H1 (cell line): Measurements from ENCODE around the gene MTCH2. TPM values are rescaled to one million over a fixed set of nuclear protein-coding genes. Genes with fewer than 3 reads are reported as not detected.
A peak's percentile ranks its signal among the peaks of the same experiment; 100 is the strongest.

Experiments
- BRCA1 ChIP-seq: IDR thresholded peaks from 2 replicates; pipeline ENCODE4 v1.6.1; 2012; ENCODE audit warnings: low read depth, low read length, improper control_type of control experiment
- CEBPB ChIP-seq: IDR thresholded peaks from 2 replicates; pipeline ENCODE4 v1.6.1; 2012; ENCODE audit warnings: low read depth, low read length
- CREB1 ChIP-seq: IDR thresholded peaks from 2 replicates; pipeline ENCODE4 v1.6.1; 2012; ENCODE audit warnings: inconsistent platforms
- EGR1 ChIP-seq: IDR thresholded peaks from 2 replicates; pipeline ENCODE4 v1.6.1; 2011; ENCODE audit warnings: low read depth, low read length, borderline replicate concordance
- JUND ChIP-seq: IDR thresholded peaks from 2 replicates; pipeline ENCODE4 v1.6.1; 2011; ENCODE audit warnings: mild to moderate bottlenecking, improper control_type of control experiment, low read length
- KDM4A ChIP-seq: IDR thresholded peaks from one replicate; pipeline ENCODE4 v1.7.1; 2012; ENCODE audit warnings: low read depth, mild to moderate bottlenecking, moderate library complexity, low read length, inconsistent platforms; ENCODE audit not compliant: severe bottlenecking
- RFX5 ChIP-seq: IDR thresholded peaks from 2 replicates; pipeline ENCODE4 v1.6.1; 2011; ENCODE audit warnings: low read depth, low read length, improper control_type of control experiment, borderline replicate concordance
- SP2 ChIP-seq: IDR thresholded peaks from 2 replicates; pipeline ENCODE4 v1.6.1; 2012; ENCODE audit warnings: mild to moderate bottlenecking, low read length, inconsistent platforms
- SP4 ChIP-seq: IDR thresholded peaks from 2 replicates; pipeline ENCODE4 v1.6.1; 2012; ENCODE audit warnings: low read length, inconsistent platforms
- SUZ12 ChIP-seq: fragments of 200-600 bp; sonication (generic); IDR thresholded peaks from 2 replicates; pipeline ENCODE4 v1.6.1; 2012; ENCODE audit warnings: mild to moderate bottlenecking, inconsistent platforms, low read length, moderate library complexity, mixed read lengths
- TBP ChIP-seq: IDR thresholded peaks from 2 replicates; pipeline ENCODE4 v1.6.1; 2011; ENCODE audit warnings: low read depth, low read length, improper control_type of control experiment
- polyA plus RNA-seq, 7 experiments: library from polyadenylated mRNA; depleted of rRNA in 3 of 7; stranded (reverse) in 5 of 7; unstranded in 2 of 7; fragments of >200 nt in 5 of 7; fragments of 200-250 nt in 2 of 7; gene quantifications; 1 replicate in 5 of 7; 2 replicates in 1 of 7; 4 replicates in 1 of 7; pipeline versions ENCODE4 v1.2.1 to v1.2.3, GENCODE V29; 2011 to 2013; ENCODE audit warnings: missing spikeins in 2 of 7, mixed read lengths in 2 of 7
- total RNA-seq: library from RNA; stranded (reverse); fragmentation: NEBNext Ultra II Directional; extraction: Animal tissue kit (Norgen Biotek cat#: 25700); gene quantifications from 2 replicates; pipeline ENCODE4 v1.2.1, GENCODE V29; 2021
- TF ChIP-seq, protein P1 (sequence below): fragments of 300-600 bp; sonication (generic); IDR thresholded peaks from 2 replicates; pipeline ENCODE4 v1.7.1; 2012; ENCODE audit warnings: low read length, moderate library complexity, mild to moderate bottlenecking, inconsistent platforms; ENCODE audit not compliant: insufficient replicate concordance

The MTCH2 gene
- total and polyA plus RNA-seq, 2 of the 8 experiments (the other 6 are each of a cell fraction or from before 2014, with no cell fraction given), result 157 to 171 TPM

DNA sequence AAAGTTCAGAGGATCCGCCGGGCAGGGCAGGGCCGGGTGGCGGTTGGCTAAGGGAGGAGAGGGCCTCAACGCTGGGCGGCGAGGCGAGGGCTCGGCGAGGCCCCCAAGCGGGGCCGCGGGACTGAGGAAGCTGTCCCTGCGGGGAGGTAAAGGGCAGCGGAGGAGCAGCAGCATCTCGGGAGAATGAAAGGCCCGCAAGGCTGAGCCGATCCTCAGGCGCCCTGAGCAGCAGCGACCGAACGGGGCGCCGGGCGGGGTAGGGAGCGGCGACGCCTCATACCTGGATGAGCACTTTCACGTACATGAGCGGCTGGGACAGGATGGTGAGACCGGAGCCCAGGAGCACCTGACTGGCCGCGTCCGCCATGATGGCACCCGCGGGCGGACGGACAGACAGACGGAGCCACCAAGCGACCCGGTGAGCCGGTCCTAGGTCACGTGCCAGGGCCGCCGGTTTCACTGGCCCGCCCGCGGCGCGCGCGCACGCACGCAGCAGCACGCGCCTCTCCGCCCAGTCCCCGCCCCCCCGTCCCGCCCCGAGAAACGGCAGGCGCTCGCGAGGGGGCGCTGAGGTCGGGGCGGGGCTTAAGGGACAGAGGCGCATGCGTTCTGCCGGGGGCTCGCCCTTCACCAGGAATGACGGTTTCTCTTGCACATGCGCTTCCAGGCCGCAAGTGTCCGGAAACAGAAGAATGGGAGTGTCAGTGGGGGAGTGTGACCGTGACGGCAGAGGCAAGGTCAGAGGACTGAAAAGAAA lies at the start of gene MTCH2 (continued):
- TF ChIP-seq SUZ12 (no peak), CREB1 (peak; percentile 68; the same call in 1 of the 2 replicates), CEBPB (no peak), SP2 (no peak), EGR1 (no peak), TBP (peak; percentile 86), BRCA1 (peak; percentile 2; the same call in 1 of the 2 replicates), SP4 (no peak; the same call in 1 of the 2 replicates), JUND (no peak), RFX5 (no peak), KDM4A (peak; percentile 90)
- TF ChIP-seq, protein P1, sequence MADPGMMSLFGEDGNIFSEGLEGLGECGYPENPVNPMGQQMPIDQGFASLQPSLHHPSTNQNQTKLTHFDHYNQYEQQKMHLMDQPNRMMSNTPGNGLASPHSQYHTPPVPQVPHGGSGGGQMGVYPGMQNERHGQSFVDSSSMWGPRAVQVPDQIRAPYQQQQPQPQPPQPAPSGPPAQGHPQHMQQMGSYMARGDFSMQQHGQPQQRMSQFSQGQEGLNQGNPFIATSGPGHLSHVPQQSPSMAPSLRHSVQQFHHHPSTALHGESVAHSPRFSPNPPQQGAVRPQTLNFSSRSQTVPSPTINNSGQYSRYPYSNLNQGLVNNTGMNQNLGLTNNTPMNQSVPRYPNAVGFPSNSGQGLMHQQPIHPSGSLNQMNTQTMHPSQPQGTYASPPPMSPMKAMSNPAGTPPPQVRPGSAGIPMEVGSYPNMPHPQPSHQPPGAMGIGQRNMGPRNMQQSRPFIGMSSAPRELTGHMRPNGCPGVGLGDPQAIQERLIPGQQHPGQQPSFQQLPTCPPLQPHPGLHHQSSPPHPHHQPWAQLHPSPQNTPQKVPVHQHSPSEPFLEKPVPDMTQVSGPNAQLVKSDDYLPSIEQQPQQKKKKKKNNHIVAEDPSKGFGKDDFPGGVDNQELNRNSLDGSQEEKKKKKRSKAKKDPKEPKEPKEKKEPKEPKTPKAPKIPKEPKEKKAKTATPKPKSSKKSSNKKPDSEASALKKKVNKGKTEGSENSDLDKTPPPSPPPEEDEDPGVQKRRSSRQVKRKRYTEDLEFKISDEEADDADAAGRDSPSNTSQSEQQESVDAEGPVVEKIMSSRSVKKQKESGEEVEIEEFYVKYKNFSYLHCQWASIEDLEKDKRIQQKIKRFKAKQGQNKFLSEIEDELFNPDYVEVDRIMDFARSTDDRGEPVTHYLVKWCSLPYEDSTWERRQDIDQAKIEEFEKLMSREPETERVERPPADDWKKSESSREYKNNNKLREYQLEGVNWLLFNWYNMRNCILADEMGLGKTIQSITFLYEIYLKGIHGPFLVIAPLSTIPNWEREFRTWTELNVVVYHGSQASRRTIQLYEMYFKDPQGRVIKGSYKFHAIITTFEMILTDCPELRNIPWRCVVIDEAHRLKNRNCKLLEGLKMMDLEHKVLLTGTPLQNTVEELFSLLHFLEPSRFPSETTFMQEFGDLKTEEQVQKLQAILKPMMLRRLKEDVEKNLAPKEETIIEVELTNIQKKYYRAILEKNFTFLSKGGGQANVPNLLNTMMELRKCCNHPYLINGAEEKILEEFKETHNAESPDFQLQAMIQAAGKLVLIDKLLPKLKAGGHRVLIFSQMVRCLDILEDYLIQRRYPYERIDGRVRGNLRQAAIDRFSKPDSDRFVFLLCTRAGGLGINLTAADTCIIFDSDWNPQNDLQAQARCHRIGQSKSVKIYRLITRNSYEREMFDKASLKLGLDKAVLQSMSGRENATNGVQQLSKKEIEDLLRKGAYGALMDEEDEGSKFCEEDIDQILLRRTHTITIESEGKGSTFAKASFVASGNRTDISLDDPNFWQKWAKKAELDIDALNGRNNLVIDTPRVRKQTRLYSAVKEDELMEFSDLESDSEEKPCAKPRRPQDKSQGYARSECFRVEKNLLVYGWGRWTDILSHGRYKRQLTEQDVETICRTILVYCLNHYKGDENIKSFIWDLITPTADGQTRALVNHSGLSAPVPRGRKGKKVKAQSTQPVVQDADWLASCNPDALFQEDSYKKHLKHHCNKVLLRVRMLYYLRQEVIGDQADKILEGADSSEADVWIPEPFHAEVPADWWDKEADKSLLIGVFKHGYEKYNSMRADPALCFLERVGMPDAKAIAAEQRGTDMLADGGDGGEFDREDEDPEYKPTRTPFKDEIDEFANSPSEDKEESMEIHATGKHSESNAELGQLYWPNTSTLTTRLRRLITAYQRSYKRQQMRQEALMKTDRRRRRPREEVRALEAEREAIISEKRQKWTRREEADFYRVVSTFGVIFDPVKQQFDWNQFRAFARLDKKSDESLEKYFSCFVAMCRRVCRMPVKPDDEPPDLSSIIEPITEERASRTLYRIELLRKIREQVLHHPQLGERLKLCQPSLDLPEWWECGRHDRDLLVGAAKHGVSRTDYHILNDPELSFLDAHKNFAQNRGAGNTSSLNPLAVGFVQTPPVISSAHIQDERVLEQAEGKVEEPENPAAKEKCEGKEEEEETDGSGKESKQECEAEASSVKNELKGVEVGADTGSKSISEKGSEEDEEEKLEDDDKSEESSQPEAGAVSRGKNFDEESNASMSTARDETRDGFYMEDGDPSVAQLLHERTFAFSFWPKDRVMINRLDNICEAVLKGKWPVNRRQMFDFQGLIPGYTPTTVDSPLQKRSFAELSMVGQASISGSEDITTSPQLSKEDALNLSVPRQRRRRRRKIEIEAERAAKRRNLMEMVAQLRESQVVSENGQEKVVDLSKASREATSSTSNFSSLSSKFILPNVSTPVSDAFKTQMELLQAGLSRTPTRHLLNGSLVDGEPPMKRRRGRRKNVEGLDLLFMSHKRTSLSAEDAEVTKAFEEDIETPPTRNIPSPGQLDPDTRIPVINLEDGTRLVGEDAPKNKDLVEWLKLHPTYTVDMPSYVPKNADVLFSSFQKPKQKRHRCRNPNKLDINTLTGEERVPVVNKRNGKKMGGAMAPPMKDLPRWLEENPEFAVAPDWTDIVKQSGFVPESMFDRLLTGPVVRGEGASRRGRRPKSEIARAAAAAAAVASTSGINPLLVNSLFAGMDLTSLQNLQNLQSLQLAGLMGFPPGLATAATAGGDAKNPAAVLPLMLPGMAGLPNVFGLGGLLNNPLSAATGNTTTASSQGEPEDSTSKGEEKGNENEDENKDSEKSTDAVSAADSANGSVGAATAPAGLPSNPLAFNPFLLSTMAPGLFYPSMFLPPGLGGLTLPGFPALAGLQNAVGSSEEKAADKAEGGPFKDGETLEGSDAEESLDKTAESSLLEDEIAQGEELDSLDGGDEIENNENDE, result no peak
